HG03045 (cell line): Measurements from ENCODE around the gene SMIM45.
"Not testable (repeated sequence)": the region's sequence is repeated elsewhere in the genome, so short reads cannot be mapped to it uniquely, and the experiment has no call there.

Source experiments
- ATAC-seq: cut with Tn5 transposase; IDR thresholded peaks from one replicate; pipeline ENCODE4 v1.9.1; 2021; ENCODE audit warnings: mild to moderate bottlenecking, moderate library complexity; ENCODE audit not compliant: unreplicated experiment

Gene SMIM45

GRCh38 chr22:41933411-41934177 lies 18.4 kb upstream of the SMIM45 start:
- no peak for ATAC-seq

GRCh38 chr22:41934284-41935014 lies 17.5 kb upstream of the SMIM45 start:
- ATAC-seq: no peak

GRCh38 chr22:41935015-41935351 lies 17.0 kb upstream of the SMIM45 start:
- ATAC-seq: no peak

GRCh38 chr22:41935509-41935908 lies 16.4 kb upstream of the SMIM45 start:
- no peak for ATAC-seq

- no peak for ATAC-seq
Measured at GRCh38 chr22:41936894-41937169, 15.1 kb upstream of the SMIM45 start.

- peak; percentile 53 for ATAC-seq
Measured at GRCh38 chr22:41939981-41940831, 11.7 kb upstream of the SMIM45 start.

GRCh38 chr22:41940832-41941765 lies 10.9 kb upstream of the SMIM45 start:
- ATAC-seq: peak; percentile 37

GRCh38 chr22:41943661-41944209 lies 8.2 kb upstream of the SMIM45 start:
- no peak for ATAC-seq

GRCh38 chr22:41946629-41947423 lies 5.1 kb upstream of the SMIM45 start, which contains the start of gene CENPM:
Gene CENPM (minus strand): TSS chr22:41947152. CDS start chr22:41947076, 76 bp downstream.
- peak; percentile 81 for ATAC-seq

- no peak for ATAC-seq
Measured at GRCh38 chr22:41947424-41948080, 4.4 kb upstream of the SMIM45 start.

- no peak for ATAC-seq
Measured at GRCh38 chr22:41948142-41948541, 3.8 kb upstream of the SMIM45 start.

- ATAC-seq: not testable (repeated sequence)
Measured at GRCh38 chr22:41948928-41949296, 3.0 kb upstream of the SMIM45 start.

GRCh38 chr22:41949297-41949965 lies 2.5 kb upstream of the SMIM45 start:
- ATAC-seq: no peak

- ATAC-seq: no peak
Measured at GRCh38 chr22:41952713-41953112, 763 bp downstream of the SMIM45 start.

- ATAC-seq: peak; percentile 11
Measured at GRCh38 chr22:41957941-41958556, 6.1 kb downstream of the SMIM45 start.

- no peak for ATAC-seq
Measured at GRCh38 chr22:41963453-41964111, 11.6 kb downstream of the SMIM45 start.

GRCh38 chr22:41964112-41964491 lies 12.2 kb downstream of the SMIM45 start:
- ATAC-seq: no peak

- no peak for ATAC-seq
Measured at GRCh38 chr22:41966225-41966606, 14.3 kb downstream of the SMIM45 start.
